Vein endothelial cell (primary cell): ENCODE results near the gene PRDM12. TPM values are rescaled to one million over a fixed set of nuclear protein-coding genes. Genes with fewer than 3 reads are reported as not detected.

ENCODE experiments used
- small RNA-seq: library from RNA; depleted of rRNA; stranded (forward); fragments of <200 nt; gene quantifications from one replicate; pipeline ENCODE3, GENCODE V24; 2012
- total RNA-seq: library from RNA; depleted of rRNA; stranded (reverse); fragments of >200 nt; gene quantifications from 2 replicates; pipeline ENCODE4 v1.2.3, GENCODE V29; 2012

Gene PRDM12
- total RNA-seq = not detected in 2 replicates

DNA sequence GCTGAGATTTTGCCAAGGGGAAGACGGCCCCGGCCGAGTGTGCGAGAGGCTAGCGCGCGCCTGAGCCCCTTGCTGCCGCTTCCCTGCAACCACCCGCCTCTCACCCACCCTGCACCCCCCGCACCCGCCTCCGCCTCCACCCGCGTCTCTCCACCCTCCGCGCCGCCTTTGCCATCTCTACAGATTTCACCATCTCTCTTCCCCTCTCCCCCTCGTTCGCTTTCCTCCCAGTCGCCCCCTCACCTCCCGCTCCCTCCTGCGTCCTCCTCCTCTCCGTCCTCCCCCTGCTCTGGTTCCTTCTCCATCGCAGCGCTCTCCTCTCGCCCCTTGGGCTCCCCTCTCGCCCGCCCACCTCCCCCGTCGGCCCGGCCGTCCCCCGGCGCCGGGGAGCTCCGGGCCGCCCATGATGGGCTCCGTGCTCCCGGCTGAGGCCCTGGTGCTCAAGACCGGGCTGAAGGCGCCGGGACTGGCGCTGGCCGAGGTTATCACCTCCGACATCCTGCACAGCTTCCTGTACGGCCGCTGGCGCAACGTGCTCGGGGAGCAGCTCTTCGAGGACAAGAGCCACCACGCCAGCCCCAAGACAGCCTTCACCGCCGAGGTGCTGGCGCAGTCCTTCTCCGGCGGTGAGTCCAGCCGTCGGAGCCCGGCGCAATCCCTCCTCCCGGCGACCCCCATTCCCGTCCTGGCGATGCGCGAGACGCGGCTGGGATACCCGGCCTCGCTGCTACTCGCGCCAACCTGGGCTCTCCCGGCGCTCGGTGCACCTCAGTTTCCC is at the start of gene PRDM12:
Gene PRDM12 (plus strand): TSS at position 344 of the 778 bp plus-strand sequence. CDS start 60 bp downstream, at position 404.

DNA sequence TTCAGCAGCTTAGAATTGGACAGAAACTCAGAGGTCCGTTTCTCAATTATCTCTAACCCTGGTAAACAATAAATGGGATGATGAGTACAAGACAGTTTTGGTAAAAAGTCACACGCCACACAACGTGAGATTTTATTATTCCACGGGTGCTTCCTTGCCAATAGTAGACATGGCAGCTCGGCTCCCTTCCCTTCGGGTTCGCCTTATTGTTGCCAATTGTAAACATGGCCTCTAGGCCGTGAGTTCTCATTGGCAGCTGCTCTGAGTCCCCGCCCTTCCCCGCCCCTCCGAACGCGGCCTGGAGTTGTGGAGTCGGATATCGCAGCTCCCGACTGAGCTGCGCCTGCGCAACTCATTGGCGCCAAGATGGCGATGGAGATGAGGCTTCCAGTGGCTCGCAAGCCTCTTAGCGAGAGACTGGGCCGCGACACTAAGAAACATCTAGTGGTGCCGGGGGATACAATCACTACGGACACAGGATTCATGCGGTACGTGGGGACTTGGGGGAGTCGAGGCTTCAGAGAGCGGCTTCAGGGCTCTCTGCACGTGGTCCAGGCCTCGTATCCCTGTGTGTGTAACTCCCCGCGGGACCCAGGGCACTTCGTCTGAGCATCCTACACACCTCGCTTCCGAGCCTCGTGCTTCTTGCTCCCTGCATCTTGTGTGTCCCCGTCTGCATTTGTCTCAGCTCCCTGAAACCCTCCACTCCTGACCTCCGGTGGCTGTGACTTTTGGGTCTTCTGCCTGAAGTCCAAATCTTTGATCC is 29.2 kb downstream of the PRDM12 start, which contains the start of gene EXOSC2:
Gene EXOSC2 (plus strand): TSS at position 355 of the 766 bp plus-strand sequence. CDS start 12 bp downstream, at position 367.

Small RNAs within 50 kb of the gene (small RNA-seq; reads per million reads assigned to genes)
- gene AL359092.1 (not detected), gene MIR6856 (not detected)

Other genes with a start within 250 kb of the PRDM12 start
- gene ASS1, start 219.6 kb upstream of the PRDM12 start, total RNA-seq = 9.9 and 22.2 TPM in 2 replicates
- gene FUBP3, start 85.0 kb upstream of the PRDM12 start, total RNA-seq = 37.9 and 46.2 TPM in 2 replicates
- 31.4 and 37.4 TPM in 2 replicates for gene EXOSC2, start 29.2 kb downstream of the PRDM12 start, total RNA-seq
- 97.0 and 112 TPM in 2 replicates for gene ABL1, start 170.7 kb downstream of the PRDM12 start, total RNA-seq
- not detected in 2 replicates for gene QRFP, start 232.2 kb downstream of the PRDM12 start, total RNA-seq